H1 (cell line): ENCODE results near the gene TCERG1L. TPM values are rescaled to one million over a fixed set of nuclear protein-coding genes. Genes with fewer than 3 reads are reported as not detected.

Experiments
- BRCA1 ChIP-seq: IDR thresholded peaks from 2 replicates; pipeline ENCODE4 v1.6.1; 2012; ENCODE audit warnings: low read depth, low read length, improper control_type of control experiment
- CHD7 ChIP-seq: fragments of 300-600 bp; sonication (generic); IDR thresholded peaks from 2 replicates; pipeline ENCODE4 v1.7.1; 2012; ENCODE audit warnings: low read length, moderate library complexity, mild to moderate bottlenecking, inconsistent platforms; ENCODE audit not compliant: insufficient replicate concordance
- GABPA ChIP-seq: IDR thresholded peaks from 2 replicates; pipeline ENCODE4 v1.6.1; 2011; ENCODE audit warnings: mild to moderate bottlenecking, low read length, moderate library complexity, borderline replicate concordance; ENCODE audit not compliant: insufficient read depth
- KDM1A ChIP-seq: fragments of 200-600, 300-600 bp; sonication (generic); IDR thresholded peaks from 2 replicates; pipeline ENCODE4 v1.7.1; 2016; ENCODE audit warnings: mild to moderate bottlenecking, low read length, borderline replicate concordance
- RNF2 ChIP-seq: fragments of 200-900, 300-1000 bp; sonication (generic); IDR thresholded peaks from 2 replicates; pipeline ENCODE4 v1.7.1; 2016; ENCODE audit warnings: borderline replicate concordance, low read depth, mild to moderate bottlenecking, antibody characterized with exemption, low read length; ENCODE audit not compliant: poor library complexity, severe bottlenecking; ENCODE audit errors: missing control alignments
- TEAD4 ChIP-seq: IDR thresholded peaks from 2 replicates; pipeline ENCODE4 v1.6.1; 2012; ENCODE audit warnings: low read depth, low read length, inconsistent platforms, mixed read lengths
- polyA plus RNA-seq, 7 experiments: library from polyadenylated mRNA; depleted of rRNA in 3 of 7; stranded (reverse) in 5 of 7; unstranded in 2 of 7; fragments of >200 nt in 5 of 7; fragments of 200-250 nt in 2 of 7; gene quantifications; 1 replicate in 5 of 7; 2 replicates in 1 of 7; 4 replicates in 1 of 7; pipeline versions ENCODE4 v1.2.1 to v1.2.3, GENCODE V29; 2011 to 2013; ENCODE audit warnings: missing spikeins in 2 of 7, mixed read lengths in 2 of 7
- total RNA-seq: library from RNA; stranded (reverse); fragmentation: NEBNext Ultra II Directional; extraction: Animal tissue kit (Norgen Biotek cat#: 25700); gene quantifications from 2 replicates; pipeline ENCODE4 v1.2.1, GENCODE V29; 2021
- TF ChIP-seq, protein P1 (sequence below): IDR thresholded peaks from 2 replicates; pipeline ENCODE4 v1.6.1; 2012; ENCODE audit warnings: inconsistent platforms

The TCERG1L gene
- total and polyA plus RNA-seq, 2 of the 8 experiments (the other 6 are each of a cell fraction or from before 2014, with no cell fraction given): 3.9 to 6.9 TPM

GRCh38 chr10:131222986-131223385 lies 88.5 kb downstream of the TCERG1L start (continued):
- no peak for TF ChIP-seq CHD7
- TF ChIP-seq GABPA: no peak
- TF ChIP-seq RNF2: no peak
- TF ChIP-seq, protein P1, sequence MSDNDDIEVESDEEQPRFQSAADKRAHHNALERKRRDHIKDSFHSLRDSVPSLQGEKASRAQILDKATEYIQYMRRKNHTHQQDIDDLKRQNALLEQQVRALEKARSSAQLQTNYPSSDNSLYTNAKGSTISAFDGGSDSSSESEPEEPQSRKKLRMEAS: no peak
- TF ChIP-seq BRCA1: no peak
- TF ChIP-seq KDM1A: no peak
- TF ChIP-seq TEAD4: no peak
